A549 treated with AZD9567 at 1 μM for 4 hours (cell line): ENCODE measurements around the gene TPRA1. TPM values are rescaled to one million over a fixed set of nuclear protein-coding genes. Genes with fewer than 3 reads are reported as not detected.

ENCODE experiments used
- total RNA-seq: library from RNA; stranded (reverse); fragments of 200-300 nt; extraction: Qiagen RNA extraction; gene quantifications from 5 replicates; pipeline ENCODE4 v1.2.3, GENCODE V29; 2022; ENCODE audit not compliant: insufficient read depth

The TPRA1 gene
- 50.9 to 59.8 TPM (median 55.1 TPM) in 5 replicates for total RNA-seq

GRCh38 chr3:127590593-127591465 is at the start of gene TPRA1:
Gene TPRA1 (minus strand): TSS chr3:127590733. CDS start chr3:127580146, 10,587 bp downstream.

GRCh38 chr3:127628788-127629466 is 38.4 kb upstream of the TPRA1 start, which contains the start of gene PODXL2:
Gene PODXL2 (plus strand): TSS chr3:127629185. CDS start chr3:127629220, 35 bp downstream.

Other genes with a start within 250 kb of the TPRA1 start
- gene MCM2, start 7.7 kb upstream of the TPRA1 start, total RNA-seq = 45.0 to 60.9 TPM (median 54.2 TPM) in 5 replicates
- 6.1 to 10.5 TPM (median 9.6 TPM) in 5 replicates for gene PODXL2, start 38.5 kb upstream of the TPRA1 start, total RNA-seq
- gene ABTB1, start 82.2 kb upstream of the TPRA1 start, total RNA-seq = 9.5 to 17.7 TPM (median 17.2 TPM) in 5 replicates
- gene MGLL, start 231.8 kb upstream of the TPRA1 start, total RNA-seq = 56.3 to 72.3 TPM (median 63.5 TPM) in 5 replicates